HEK293 (cell line): ENCODE measurements around the gene REN.

Source experiments
- CTCF ChIA-PET: fragments of 350-600 bp; formaldehyde crosslinking; extraction: SDS; loops from one replicate; lab custom pipeline; 2021; ENCODE audit warnings: antibody characterized with exemption; lab: Yijun Ruan, JAX
- POLR2A ChIA-PET: fragments of 300-600 bp; formaldehyde crosslinking; extraction: SDS; loops from one replicate; lab custom pipeline; 2020; ENCODE audit warnings: antibody characterized with exemption, inconsistent platforms; lab: Yijun Ruan, JAX
- H3K27ac ChIP-seq: fragments of 200-500 bp; sonication (Bioruptor generic); 2 replicates; pipeline ENCODE4 v1.5.1; 2014; ENCODE audit warnings: low read depth, low read length, control low read depth, inconsistent platforms; ENCODE audit errors: extremely low read depth
- H3K36me3 ChIP-seq, 2 experiments: fragments of 200-500 bp in 1 of 2; sonication (Bioruptor generic) in 1 of 2; 1 replicate in 1 of 2; 2 replicates in 1 of 2; pipeline ENCODE4 v1.5.1; 2014 to 2017; ENCODE audit warnings: inconsistent platforms in 2 of 2, low read length in 2 of 2; ENCODE audit not compliant: control insufficient read depth in 2 of 2, insufficient read depth in 1 of 2
- H3K4me1 ChIP-seq: fragments of 200-500 bp; sonication (Bioruptor generic); 2 replicates; pipeline ENCODE4 v1.5.1; 2014; ENCODE audit warnings: mild to moderate bottlenecking, low read length, inconsistent platforms; ENCODE audit not compliant: control insufficient read depth, insufficient read depth
- H3K4me3 ChIP-seq: 2 replicates; pipeline ENCODE4 v1.5.1; 2011; ENCODE audit warnings: low read depth, mild to moderate bottlenecking, control low read depth, low read length, moderate library complexity
- H3K9me3 ChIP-seq: fragments of 200-500 bp; sonication (Bioruptor generic); 2 replicates; pipeline ENCODE4 v1.5.1; 2014; ENCODE audit warnings: low read depth, low read length, inconsistent platforms; ENCODE audit not compliant: control insufficient read depth, insufficient read depth
- GLI2 ChIP-seq: fragments of 450-650 bp; formaldehyde crosslinking; IDR thresholded peaks from 2 replicates; pipeline ENCODE4; 2017; ENCODE audit warnings: missing biosample characterization, missing genetic modification characterization, low read depth, borderline replicate concordance
- GLI4 ChIP-seq: fragments of 450-650 bp; formaldehyde crosslinking; IDR thresholded peaks from 2 replicates; pipeline ENCODE4 v1.5.1; 2016; ENCODE audit warnings: missing biosample characterization, missing genetic modification characterization
- GLIS1 ChIP-seq: fragments of 450-650 bp; formaldehyde crosslinking; IDR thresholded peaks from 2 replicates; pipeline ENCODE4 v1.5.1; 2016; ENCODE audit warnings: missing biosample characterization, missing genetic modification characterization
- MZF1 ChIP-seq: fragments of 450-650 bp; formaldehyde crosslinking; IDR thresholded peaks from 2 replicates; pipeline ENCODE4 v1.5.1; 2017; ENCODE audit warnings: missing biosample characterization, missing genetic modification characterization, borderline replicate concordance
- PRDM1 ChIP-seq: fragments of 450-650 bp; formaldehyde crosslinking; IDR thresholded peaks from 2 replicates; pipeline ENCODE4; 2016; ENCODE audit warnings: missing biosample characterization, missing genetic modification characterization
- TSHZ1 ChIP-seq: fragments of 450-650 bp; formaldehyde crosslinking; IDR thresholded peaks from 2 replicates; pipeline ENCODE4 v1.5.1; 2016; ENCODE audit warnings: missing biosample characterization, missing genetic modification characterization, borderline replicate concordance
- ZBTB17 ChIP-seq: fragments of 450-650 bp; formaldehyde crosslinking; IDR thresholded peaks from 2 replicates; pipeline ENCODE4 v1.5.1; 2016; ENCODE audit warnings: missing biosample characterization, missing genetic modification characterization
- ZBTB6 ChIP-seq: fragments of 450-650 bp; formaldehyde crosslinking; IDR thresholded peaks from 2 replicates; pipeline ENCODE4 v1.5.1; 2017; ENCODE audit warnings: missing biosample characterization, missing genetic modification characterization
- ZNF274 ChIP-seq, 2 experiments: fragments of 200-500 bp in 1 of 2; fragments of 450-650 bp in 1 of 2; sonication (Bioruptor generic) in 1 of 2; formaldehyde crosslinking in 1 of 2; IDR thresholded peaks; 2 replicates each; pipeline versions ENCODE4 v1.5.1 to v1.6.1; 2014 to 2016; ENCODE audit warnings: borderline replicate concordance in 1 of 2, inconsistent platforms in 1 of 2, low read length in 1 of 2, missing biosample characterization in 1 of 2, missing genetic modification characterization in 1 of 2
- ZNF280D ChIP-seq: fragments of 450-650 bp; formaldehyde crosslinking; IDR thresholded peaks from 2 replicates; pipeline ENCODE4 v1.5.1; 2016; ENCODE audit warnings: missing biosample characterization, missing genetic modification characterization
- ZNF549 ChIP-seq: fragments of 450-650 bp; IDR thresholded peaks from 2 replicates; pipeline ENCODE4 v1.5.1; 2018; ENCODE audit warnings: missing biosample characterization, missing genetic modification characterization, mild to moderate bottlenecking, inconsistent platforms, moderate library complexity
- ZNF596 ChIP-seq: fragments of 450-650 bp; IDR thresholded peaks from 2 replicates; pipeline ENCODE4 v1.5.0; 2018; ENCODE audit warnings: missing biosample characterization, mild to moderate bottlenecking, missing genetic modification characterization, moderate library complexity
- ZNF600 ChIP-seq: fragments of 450-650 bp; formaldehyde crosslinking; IDR thresholded peaks from 2 replicates; pipeline ENCODE4 v1.5.1; 2016; ENCODE audit warnings: missing biosample characterization, missing genetic modification characterization
- ZNF624 ChIP-seq: fragments of 450-650 bp; formaldehyde crosslinking; IDR thresholded peaks from 2 replicates; pipeline ENCODE4 v1.5.1; 2017; ENCODE audit warnings: missing biosample characterization, missing genetic modification characterization
- ZNF629 ChIP-seq: fragments of 450-650 bp; formaldehyde crosslinking; IDR thresholded peaks from 2 replicates; pipeline ENCODE4 v1.5.1; 2017; ENCODE audit warnings: missing biosample characterization, missing genetic modification characterization
- ZSCAN18 ChIP-seq: fragments of 450-650 bp; formaldehyde crosslinking; IDR thresholded peaks from 2 replicates; pipeline ENCODE4 v1.5.1; 2016; ENCODE audit warnings: missing biosample characterization, missing genetic modification characterization
- ZSCAN23 ChIP-seq: fragments of 450-650 bp; formaldehyde crosslinking; IDR thresholded peaks from 2 replicates; pipeline ENCODE4 v1.5.1; 2016; ENCODE audit warnings: missing biosample characterization, missing genetic modification characterization

REN gene

GRCh38 chr1:204207136-204207616 is 41.0 kb upstream of the REN start (continued):
- TF ChIP-seq ZNF549 (tag by site-specific recombination) (no peak), GLIS1 (tag by site-specific recombination) (peak; percentile 91), MZF1 (no peak), ZSCAN18 (tag by site-specific recombination) (no peak), GLI4 (no peak), ZNF624 (tag by site-specific recombination) (no peak), ZNF600 (tag by site-specific recombination) (peak; percentile 58; the same call in 1 of the 2 replicates)
- TF ChIP-seq, all 188 proteins: peak for 15

GRCh38 chr1:204206121-204206520 is 40.0 kb upstream of the REN start:
- Histone ChIP-seq H3K9me3 (no peaks in the 10 kb centered on the region), H3K4me1 (no peaks in the 10 kb centered on the region), H3K36me3 (no peaks in the 10 kb centered on the region), H3K4me3 (no peak overlapping the region), H3K27ac (no peak overlapping the region)
- POLR2A ChIA-PET: no interaction called here
- TF ChIP-seq ZSCAN23 (tag by site-specific recombination): no peak
- no peak for TF ChIP-seq ZBTB17
- no peak for TF ChIP-seq ZNF280D (tag by site-specific recombination)
- TF ChIP-seq PRDM1 (tag by site-specific recombination): no peak
- TF ChIP-seq TSHZ1: no peak
- TF ChIP-seq ZNF274 (IDR thresholded peaks at IDR 0.05; ENCODE audit: low read length): no peak
- no peak for TF ChIP-seq ZNF274 (tag by site-specific recombination; IDR thresholded peaks at IDR 0.05; ENCODE audit: borderline replicate concordance)
- no peak for TF ChIP-seq GLI2 (tag by site-specific recombination)
- TF ChIP-seq ZBTB6 (tag by site-specific recombination): no peak
- TF ChIP-seq ZNF596: no peak
- no peak for TF ChIP-seq ZNF629 (tag by site-specific recombination)
- CTCF ChIA-PET: interaction anchor here (0.7 to 3.2 kb wide), 28 partner anchors 9 to 1319 kb away, joined by 3 to 89 read pairs (median 8); partner anchors contain the start of genes GOLT1A, KISS1, PLEKHA6 and REN
